Activated CD4-positive, CD25-positive, alpha-beta regulatory T cell (primary cell): Measurements from ENCODE around the gene ENTPD2.

Experiments
- DNase-seq, 4 experiments: peaks; one replicate each; lab custom pipeline; 2025; lab: John Stamatoyannopoulos, UW

Gene ENTPD2

DNA sequence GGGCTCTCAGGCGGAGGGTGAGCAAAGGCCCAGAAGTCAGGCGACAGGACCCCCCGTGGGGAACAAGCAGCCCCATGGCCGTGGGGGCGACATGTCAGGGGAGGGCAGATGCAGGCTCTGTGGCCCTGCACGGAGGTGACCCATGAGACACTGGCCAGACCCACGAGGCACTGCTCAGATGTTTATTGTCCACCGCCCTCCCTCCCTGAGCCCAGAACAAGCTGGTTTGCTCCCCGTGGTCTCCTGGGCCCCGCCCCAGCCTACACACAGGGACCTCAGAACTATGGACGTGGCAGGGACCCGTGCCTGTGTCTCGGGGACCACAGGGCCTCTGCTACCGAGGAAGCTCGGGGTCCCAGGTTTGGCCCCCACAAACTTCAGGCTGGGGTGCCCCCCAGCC, 23.9 kb downstream of the ENTPD2 start:
- no peak for DNase-seq

DNA sequence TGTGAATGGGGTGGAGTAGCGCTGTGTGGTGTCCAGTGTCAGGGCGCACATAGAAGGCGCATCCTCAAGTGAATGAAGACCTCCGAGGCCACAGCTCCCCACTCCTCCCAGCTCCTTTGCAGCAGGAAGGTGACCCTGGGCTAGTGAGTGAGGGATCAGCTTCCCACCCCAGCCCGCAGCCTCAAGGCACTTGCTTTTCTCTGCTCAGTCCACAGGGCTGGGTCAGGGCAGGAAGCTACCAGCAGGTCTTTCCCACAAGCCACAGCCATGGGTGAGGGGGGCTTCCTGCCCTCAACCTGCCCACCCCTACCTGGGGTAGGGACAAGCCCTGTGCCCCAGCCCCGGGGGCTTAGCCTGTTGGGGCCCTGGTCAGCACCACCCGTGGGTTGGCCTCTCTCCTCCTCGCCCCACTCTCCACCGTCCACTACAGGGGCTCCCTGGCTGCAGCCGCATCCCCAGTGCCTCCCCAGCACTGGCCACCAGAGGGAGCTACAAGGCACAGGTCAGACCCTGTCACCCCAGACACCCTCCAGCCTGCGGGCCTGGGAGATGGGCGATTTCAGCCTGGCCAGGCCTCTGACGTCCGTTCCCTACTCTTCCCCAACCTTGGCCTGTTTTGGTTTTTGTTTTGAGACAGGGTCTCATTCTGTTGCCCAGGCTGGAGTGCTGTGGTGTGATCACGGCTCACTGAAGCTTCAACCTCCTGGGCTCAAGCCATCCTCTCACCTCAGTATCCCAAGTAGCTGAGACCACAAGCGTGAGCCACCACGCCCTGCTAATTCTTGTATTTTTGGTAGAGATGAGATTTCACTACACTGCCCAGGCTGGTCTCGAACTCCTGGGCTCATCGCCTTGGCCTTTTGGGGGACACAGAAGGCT, 24.6 kb downstream of the ENTPD2 start:
- peak; percentile 43 to 76 (median 64) for DNase-seq

DNA sequence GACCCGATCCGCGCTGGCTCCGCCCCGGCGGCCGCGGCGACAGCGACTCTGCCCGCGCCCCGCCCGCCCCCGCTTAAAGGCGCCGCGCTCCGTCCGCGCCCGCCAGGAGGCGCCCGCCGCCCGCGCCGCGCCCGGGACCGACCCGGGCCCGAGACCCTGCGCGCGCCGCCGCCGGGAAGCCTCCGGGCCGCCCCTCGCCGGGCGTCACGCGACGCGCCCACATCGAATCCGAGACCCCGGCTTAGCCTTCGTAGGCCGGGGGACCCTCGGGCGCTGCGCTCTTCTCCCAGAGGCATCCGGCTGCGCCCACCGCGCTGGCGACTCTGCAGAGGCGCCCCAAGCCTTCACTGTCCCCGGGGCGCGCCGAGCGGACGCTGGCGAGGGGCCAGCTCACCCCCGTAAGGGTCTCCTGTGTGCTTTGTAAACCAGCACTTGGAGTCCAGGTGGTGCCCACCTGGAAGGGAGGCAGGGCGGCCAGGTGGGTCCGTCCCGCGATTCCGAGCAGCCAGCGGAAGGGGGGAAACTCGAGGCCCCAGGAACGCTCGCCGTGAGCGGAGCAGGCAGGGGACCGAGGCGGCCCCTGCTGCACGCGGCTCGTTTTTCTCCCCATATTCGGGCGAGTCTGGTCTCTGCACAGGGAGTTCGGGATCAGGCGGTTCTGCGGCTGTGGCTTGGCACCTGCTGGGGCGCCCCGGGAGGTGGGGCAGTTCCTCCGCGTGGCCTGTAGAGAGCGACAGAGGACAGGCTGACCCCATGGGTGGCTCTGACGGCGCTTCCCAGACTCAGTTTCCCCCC, 25.4 kb downstream of the ENTPD2 start:
- DNase-seq = peak; percentile 36 to 57 (median 46)

DNA sequence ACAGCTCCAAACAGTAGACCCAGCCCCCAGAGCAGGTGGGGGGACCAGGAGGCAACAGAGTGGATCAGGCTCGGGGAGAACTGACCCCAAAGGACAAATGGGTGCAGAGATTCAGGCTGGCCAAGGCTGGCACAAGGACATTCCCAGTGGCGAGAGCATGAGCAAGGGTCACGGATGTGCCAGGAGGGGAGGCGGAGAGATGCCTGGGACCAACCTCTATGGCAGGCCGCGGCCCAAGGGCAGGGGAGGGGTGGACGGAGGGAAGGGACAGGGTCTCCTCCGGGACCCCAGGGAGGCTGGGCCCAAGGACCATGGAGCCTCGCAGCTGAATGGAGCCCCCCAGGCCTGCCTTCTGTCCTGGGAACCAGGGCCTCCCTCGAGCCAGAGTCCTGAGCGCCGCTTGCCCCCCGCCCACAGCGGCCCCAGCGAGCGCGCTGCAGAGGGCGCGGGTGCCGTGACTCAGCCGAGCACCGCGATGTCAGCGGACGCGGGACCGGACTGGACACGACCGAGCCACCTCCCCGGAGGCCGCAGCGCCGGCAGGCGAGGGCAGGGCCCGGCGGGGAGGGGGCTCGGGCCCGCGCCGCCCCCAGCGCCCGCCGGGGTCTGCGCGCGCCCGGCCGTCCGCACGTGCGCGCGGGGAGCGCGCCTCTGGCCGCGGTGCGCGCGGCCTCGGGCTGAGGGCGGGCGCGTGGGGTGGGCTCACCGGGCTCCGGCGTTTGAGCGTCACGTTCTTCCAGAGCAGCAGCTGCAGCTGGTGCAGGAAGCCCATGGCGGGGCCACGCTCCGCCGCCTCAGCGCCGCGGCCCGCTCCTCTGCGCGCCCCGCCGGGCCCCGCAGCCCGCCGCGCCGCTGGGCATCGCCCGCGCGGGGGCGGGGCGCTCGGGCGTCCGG, 26.2 kb downstream of the ENTPD2 start, which contains the start of gene ABCA2:
Gene ABCA2 (minus strand): TSS at position 869 of the 894 bp plus-strand sequence. CDS start 97 bp downstream, at position 772.
- no peak for DNase-seq

DNA sequence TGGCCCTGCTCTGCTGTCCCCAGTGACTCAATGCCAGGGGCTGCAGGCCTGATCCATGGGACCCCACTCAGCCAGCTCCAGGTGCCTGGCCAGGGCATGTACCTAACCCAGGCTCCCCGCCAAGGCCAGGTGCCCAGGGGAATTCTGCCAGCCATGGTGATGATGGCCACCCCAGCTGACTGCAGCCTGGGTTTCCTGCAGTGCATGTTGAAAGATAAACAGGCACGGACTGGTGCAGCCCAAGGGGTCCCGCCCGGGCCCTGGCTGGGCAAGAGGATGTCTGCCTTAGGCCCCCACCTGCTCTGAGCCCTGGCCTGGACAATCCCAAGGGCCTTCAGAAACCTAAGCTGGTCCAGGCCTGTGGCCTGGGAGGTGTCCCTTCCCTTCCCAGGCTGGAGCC, 27.0 kb downstream of the ENTPD2 start:
- no peak for DNase-seq

DNA sequence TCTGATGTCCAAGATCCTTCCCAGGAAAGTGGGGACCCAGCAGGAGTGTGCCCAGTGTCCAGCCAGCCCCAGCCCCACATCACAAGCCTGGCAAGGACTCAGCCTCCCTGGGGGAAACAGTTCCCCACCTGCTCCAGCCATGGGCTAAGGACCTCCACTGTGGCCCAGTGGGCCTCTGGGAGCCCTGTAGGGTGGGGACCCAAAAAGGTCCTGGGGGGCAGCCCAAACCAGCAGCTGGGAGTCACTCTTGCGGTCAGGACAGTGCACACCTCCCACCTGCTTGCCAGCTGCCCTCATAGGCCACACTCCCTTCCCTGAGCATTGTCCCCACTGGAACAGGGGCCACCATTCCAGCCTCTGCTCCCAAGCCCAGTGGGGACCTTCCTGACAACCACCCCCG, 27.5 kb downstream of the ENTPD2 start:
- no peak for DNase-seq

DNA sequence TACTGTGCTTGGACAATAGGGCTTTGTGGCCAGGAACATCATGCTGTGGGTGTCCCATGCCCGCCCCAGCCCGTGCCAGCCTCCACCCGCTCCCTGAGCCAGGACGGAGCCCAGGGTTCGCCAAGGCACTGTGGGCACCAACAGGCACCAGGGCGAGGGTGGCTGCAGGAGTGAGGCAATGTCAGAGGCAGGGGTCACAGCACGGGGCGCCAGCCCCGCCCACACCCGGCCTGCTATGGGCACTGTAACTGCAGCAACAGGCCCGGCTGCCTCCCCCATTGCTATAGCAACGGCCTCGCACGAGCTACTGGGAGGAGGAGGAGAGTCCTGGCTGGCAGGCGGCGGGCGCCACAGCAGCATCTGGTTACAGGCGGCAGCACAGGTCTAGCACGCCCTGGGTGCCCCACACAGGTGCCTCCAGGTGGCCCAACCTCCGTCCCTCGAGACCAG, 28.3 kb downstream of the ENTPD2 start:
- no peak for DNase-seq

DNA sequence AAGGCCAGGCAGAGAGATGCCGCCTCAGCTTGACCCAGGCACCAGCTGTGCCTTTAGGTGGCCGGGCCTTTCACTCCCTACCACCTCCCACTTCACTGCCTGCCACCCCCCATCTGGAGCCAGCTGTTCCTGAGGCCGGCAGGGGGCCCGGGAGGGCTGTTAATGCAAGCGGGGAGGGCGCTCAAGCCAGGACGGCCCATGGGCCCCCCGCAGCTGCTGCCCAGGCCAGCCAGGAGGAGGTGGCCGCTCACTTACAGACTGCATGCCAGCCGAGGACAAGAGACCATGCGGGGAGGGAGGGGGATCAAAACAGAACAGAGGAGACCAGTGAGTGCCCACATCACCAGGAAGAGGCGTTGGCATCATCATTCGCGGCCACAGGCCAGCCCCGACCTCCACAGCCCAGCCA, 30.3 kb downstream of the ENTPD2 start:
- DNase-seq = no peak

DNA sequence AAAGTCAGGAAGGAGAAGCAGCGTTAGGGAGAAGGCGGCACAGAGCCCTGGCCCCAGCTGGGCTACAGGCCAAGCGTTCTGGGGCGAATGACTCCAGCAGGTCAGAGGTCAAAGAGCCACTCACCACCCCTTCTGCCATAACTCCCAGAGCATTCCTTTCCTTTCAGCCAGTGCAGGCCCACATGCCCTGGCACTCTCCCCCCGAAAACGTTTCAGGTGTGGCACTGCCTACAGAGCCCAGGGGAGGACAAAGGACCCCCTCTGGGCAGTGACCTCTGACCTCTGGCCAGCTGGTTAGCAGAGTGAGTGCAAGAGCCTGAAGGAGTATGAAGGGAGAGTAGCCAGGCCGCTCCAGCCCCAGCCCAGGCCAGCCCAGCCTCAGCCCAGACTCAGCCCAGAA, 30.7 kb downstream of the ENTPD2 start:
- DNase-seq = no peak

DNA sequence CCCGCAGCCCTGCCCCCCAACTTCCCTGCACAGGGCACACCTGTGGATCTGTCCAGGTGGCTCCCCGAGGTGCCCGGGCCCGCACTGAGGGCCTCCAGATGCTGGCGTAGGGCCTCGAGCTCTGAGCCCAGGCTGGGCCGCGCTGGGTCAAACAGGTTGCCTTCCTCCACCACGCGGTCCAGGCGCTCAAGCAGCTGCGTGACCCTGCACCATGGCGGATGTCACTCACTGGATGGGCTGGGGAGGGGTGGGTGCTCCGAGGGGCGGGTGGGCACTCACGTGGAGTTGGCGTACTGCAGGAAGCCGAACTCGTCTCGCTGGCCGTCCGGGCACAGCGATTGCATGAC, 31.2 kb downstream of the ENTPD2 start:
- DNase-seq = no peak

DNA sequence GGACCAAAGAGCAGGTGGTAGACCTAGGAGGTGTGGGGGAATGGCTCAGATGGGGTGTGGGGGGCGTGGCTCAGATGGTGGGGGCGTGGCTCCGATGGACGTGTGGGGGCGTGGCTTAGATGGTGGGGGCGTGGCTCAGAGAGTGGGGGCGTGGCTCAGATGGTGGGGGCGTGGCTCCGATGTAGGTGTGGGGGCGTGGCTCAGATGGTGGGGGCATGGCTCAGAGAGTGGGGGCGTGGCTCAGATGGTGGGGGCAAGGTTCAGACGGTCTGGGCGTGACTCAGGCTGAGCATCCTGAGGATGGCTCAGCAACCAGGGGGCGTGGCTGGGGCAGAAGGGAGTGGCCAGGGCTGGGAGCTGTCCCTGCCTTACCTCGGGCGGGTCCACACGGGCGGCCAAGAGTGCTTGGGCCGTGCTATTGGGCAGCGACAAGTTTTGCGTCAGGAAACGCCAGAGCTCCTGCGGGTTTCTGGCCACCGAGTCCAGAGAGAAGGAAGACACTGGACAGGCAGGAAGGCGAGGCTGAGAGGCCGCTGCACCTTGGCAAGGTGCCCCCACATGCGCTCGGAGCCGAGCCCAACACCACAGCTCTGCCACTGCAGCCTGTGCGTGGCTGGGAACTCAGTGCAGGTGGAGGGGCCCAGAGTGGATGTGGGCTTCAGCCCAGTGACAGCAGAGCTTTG, 31.7 kb downstream of the ENTPD2 start:
- DNase-seq = peak; percentile 46 to 51 (median 48)

DNA sequence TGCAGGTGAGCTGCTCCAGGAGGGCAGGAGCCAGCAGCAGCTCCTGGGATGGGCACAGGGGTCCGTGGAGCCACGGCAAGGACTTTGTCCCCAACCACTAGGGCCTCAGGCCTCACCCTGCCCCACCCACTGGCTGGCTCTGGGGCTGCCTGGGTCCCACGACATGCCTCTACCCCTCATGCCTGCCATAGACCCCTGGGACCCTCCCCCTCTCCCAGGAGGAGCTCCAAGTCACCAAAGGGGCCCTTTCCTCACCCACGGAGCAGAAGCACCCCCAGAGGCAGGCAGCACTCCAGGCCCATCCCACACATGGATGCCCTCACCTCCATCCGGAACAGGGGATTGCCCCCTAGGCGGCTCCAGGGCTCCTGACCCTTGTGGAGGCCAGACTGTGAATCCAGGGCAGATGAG, 32.3 kb downstream of the ENTPD2 start:
- no peak for DNase-seq

DNA sequence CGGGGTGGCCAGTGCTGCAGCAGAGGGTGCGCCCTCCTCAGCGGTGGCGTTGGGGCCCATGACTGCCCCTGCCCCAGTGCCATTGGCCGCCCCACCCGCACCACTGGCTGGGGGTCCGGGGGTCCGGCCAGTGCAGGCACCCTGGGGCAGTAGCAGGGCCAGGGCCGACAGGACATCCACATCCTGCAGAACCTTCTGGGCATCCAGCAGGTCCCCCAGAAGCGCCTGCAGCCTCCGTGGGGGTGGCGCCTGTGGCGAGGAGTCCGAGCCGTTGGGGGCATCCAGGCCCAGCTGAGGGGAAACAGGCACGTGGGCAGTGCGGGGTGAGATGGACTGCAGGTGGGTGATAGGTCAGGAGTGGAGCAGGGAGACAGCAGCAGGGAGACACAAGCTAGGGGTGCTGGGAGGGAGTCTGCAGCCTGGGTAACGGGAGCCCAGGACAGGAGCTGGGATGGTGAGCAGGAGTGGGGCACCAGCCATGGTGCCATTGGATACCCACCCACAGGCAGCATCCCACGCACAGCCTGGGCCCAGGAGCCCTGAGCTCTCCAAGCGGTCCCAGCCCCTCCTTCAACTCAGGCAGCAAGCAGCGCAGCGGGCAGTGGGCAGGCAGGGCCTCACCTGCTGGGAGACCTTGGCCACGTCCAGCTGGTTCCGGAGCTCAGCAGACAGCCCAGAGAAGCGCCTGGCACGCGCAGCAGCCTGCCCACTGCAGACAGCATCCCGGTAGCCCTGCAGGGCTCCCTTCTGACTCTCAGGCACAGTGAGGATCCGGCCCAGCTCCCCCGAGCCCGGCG, 32.9 kb downstream of the ENTPD2 start:
- no peak for DNase-seq

DNA sequence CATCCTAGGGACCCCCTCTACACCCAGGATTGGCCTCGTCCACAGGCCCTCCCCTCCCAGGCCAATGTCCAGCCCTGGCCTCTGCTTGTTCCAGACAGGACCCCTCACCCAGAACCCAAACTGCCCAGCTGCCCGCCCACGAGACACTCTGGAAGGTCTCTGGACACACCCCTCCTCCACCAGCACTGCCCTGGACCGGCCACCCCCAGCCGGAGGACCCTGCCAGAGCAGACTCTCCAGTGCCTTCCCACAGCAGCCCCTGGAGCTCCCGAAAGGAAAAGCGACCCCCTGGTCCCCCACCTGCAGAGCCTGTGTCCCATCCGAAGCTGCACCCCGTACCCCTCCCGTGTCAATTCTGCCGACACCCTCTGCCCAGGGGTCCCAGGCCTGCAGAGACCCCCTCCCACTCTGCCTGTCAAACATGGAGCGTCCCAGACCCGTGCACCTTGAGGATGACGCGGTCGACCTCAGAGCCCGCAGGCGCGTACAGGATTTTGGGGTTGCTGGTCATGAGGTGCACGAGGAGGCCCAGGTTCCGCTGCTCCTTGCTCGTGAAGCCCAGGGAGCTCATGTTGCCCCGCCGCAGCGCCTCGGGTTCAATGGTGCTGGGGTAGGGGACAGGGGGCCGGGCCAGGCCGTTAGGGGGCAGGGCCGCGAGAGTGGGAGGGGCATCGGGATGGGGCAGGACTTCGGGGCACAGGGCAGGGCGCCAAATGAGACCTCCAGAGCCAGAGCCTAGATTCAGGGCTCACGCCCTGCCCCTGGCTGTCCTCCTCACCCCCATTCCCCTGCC, 33.8 kb downstream of the ENTPD2 start:
- no peak for DNase-seq

DNA sequence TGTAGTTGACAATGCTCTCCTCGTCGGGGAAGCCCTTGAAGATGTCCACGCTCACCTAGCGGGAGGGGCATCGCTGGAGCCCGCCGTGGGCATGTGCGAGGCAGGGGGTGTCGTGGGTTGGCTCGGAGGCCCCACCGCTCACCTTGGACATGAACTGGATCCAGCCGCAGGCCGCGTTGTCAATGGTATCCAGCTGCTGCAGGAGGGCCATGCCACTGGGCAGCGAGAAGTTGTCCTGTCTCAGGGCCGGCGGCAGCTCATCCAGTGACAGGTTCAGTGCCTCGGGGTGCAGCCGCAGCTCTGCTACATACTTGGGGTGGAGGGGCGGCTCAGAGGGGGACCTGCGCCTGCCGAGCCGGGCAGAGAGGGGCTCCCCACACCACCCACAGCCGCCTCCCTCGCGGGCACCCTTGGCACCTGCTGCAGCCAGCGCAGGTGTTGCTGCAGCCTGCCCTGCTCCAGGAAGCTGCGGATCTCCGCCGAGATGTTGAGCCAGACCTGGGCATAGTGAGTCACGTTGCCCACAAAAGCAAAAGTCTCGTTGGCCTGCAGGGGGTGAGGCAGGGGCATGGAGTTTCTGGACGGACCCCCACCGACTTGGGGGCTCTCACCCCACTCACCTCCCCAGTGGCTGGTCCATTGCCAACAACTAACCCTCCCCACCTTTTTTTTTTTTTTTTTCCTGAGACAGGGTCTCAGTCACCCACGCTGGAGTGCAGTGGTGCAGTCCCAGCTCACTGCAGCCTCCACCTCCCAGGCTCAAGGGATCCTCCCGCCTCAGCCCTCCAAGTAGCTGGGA, 34.9 kb downstream of the ENTPD2 start:
- DNase-seq = no peak

DNA sequence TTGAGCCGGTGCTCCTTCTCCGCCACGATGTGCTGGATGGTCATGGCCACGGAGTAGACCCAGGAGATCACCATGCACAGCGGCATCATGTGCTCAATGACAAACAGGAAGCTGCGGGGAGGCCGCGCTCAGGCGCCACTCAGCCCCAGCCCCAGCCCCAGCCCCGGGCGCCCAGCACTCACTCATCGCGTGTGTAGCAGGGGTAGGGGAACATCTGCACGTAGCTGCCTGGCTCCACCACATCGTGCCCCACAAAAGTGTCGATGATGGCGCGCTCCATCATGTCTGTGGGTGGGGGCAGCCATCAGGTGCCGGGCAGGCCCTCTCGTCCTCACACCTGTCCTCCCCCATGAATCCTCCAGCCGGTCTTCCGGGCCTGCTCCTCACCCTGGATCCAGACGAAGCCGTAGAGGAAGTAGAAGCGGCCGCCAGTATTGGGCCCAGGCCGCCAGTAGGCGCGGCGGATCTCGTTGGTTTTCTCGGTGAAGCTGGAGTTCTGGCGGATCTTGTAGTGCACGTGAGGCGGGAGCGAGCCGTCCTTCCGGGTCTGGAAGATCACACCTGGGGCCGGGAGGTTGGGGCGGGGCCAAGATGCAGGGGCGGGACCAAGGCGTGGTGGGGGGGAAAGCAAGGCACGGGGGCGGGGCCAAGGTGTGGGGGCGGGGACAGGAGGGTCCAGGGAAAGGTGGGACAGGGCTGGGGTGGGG, 35.9 kb downstream of the ENTPD2 start:
- no peak for DNase-seq

DNA sequence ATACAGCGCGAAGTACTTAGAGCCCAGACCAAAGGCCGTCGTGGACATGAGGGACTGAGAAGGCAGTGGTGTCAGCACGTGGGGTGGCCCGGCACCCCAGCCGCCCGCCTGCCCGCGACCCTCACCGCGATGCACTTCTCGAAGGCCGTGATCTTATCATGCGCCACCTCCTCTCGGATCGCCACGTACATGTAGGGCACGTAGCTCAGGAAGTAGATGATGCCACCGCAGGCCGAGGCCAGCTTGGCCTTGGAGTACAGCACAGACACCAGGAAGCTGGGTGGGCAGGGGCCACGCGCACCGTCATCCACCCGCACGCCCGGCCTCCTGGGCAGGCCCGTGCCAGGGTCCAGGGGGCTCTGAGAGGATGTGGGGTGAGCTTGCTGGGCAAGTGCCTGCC, 36.8 kb downstream of the ENTPD2 start:
- no peak for DNase-seq

DNA sequence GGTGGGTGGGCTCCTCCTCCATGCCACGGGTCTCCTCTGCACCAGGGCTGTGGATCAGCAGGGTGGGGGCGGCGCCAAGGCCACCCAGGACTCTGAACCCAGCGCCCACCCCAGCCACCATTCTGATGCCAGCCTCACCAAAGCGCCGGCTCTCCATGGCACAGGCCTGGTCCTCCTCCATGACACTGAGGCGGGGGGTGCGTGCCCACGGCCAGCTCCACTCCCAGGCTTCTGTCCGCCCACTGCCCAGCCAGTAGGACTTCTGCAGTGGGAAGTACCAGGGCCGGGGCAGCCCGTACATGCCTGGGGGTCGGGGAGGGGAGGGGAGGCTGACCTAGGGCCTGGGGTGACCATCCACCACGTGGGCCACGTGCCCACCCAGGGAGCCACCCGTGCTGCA, 37.4 kb downstream of the ENTPD2 start:
- DNase-seq = no peak
